ENCODE data around the gene NAT16. TPM values are rescaled to one million over a fixed set of nuclear protein-coding genes. Genes with fewer than 3 reads are reported as not detected.

The NAT16 gene
- total and polyA plus RNA-seq, 2 of the 8 experiments (the other 6 are each of a cell fraction or from before 2014, with no cell fraction given): 0.26 to 0.84 TPM

DNA sequence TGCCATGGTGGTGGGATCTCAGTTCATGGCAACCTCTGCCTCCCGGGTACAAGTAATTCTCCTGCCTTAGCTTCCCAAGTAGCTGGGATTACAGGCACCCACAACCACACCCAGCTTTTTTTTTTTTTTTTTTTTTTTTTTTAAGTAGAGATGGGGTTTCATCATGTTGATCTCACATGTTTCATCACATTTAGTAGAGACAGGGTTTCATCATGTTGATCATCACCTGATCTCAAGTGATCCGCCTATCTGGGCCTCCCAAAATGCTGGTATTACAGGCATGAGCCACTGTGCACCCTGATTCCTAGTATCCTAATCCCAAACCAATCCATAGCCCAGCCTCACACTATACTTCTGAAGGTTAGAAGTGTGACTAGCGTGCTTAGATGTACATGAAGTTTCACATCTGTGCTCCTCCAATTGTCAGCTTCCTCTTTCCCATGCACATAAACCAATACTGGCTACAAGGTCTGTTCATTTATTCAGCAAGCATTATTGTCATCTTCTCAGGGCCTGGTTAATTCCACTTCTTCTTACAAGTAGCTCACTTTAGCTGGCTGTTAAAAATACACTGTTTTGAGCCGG lies 6.8 kb upstream of the NAT16 start:
- WGBS, 2 experiments (ENCODE audit: extremely low coverage in 1 of 2, insufficient coverage in 1 of 2, insufficient read length in 1 of 2, insufficient replicate concordance in 2 of 2, low coverage in 1 of 2, low lambda C conversion rate in 2 of 2, missing lambda C conversion rate in 1 of 2): 88% methylated on average over 4 of the region's 4 CpGs; no CpG with 5 or more reads in 1 of the 2 experiments
- POLR2A ChIA-PET (ENCODE audit: partially characterized antibody): interaction anchor here (0.6 to 1.1 kb wide), 2 partner anchors 20 kb away, joined by 3 to 5 read pairs; no protein-coding TSS in a partner anchor
- H2AK5ac ChIP-seq (ENCODE audit: low read depth, low read length): no peak overlapping the region
- no peak for TF ChIP-seq GTF2F1 (IDR thresholded peaks at IDR 0.05; ENCODE audit: borderline replicate concordance, low read depth, low read length)
- TF ChIP-seq RXRA (IDR thresholded peaks at IDR 0.05; ENCODE audit: insufficient read depth, low read depth, low read length): no peak
- TF ChIP-seq RAD21 (IDR thresholded peaks at IDR 0.05 in 1 of 2, conservative IDR thresholded peaks at IDR 0.05 in 1 of 2; ENCODE audit: low read depth in 2 of 2, low read length in 2 of 2): no peak
- TF ChIP-seq NANOG (IDR thresholded peaks at IDR 0.05; ENCODE audit: insufficient read depth, low read depth, low read length, poor library complexity, severe bottlenecking): no peak
- no peak for TF ChIP-seq BCL11A (IDR thresholded peaks at IDR 0.05; ENCODE audit: low read depth in 2 of 2, low read length in 2 of 2)
- no peak for TF ChIP-seq EZH2 (IDR thresholded peaks at IDR 0.05; ENCODE audit: low read depth, low read length, severe bottlenecking)
- TF ChIP-seq SAP30 (IDR thresholded peaks at IDR 0.05; ENCODE audit: insufficient read depth, insufficient replicate concordance, low read length): no peak
- TF ChIP-seq FOSL1 (IDR thresholded peaks at IDR 0.05; ENCODE audit: insufficient read depth, low read depth, low read length): no peak
- TF ChIP-seq RBBP5 (IDR thresholded peaks at IDR 0.05; ENCODE audit: borderline replicate concordance, low read depth, low read length): no peak
- TF ChIP-seq SIN3A (conservative IDR thresholded peaks at IDR 0.05 in 1 of 2, IDR thresholded peaks at IDR 0.05 in 1 of 2; ENCODE audit: low read depth in 1 of 2, low read length in 2 of 2): no peak
- TF ChIP-seq E2F6 (IDR thresholded peaks at IDR 0.05): no peak

More for the DNA sequence above, 6.8 kb upstream of the NAT16 start:
- no peak overlapping the region for H3K18ac ChIP-seq (ENCODE audit: extremely low read depth, low read length)
- H3K14ac ChIP-seq (ENCODE audit: insufficient read length): no peak overlapping the region
- DNase-seq (ENCODE audit: low read depth in 1 of 2, low spot score in 2 of 2) (no peak), FAIRE-seq (no peak)
- H2AFZ ChIP-seq (ENCODE audit: low read length): no peak overlapping the region
- H3K23me2 ChIP-seq (ENCODE audit: low read depth, low read length): no peaks in the 10 kb centered on the region
- no peak overlapping the region for H3K56ac ChIP-seq (replicated peaks; ENCODE audit: insufficient read length, low read depth, low read length)
- no peak overlapping the region for H3K9ac ChIP-seq (replicated peaks in 1 of 4; ENCODE audit: extremely low read depth in 1 of 4, low read depth in 3 of 4, low read length in 3 of 4)
- peaks cover 0 to 2% (median under 1%) of the 10 kb centered on the region in 4 experiments; a peak in 3 of 7 replicates for H3K4me1 ChIP-seq (replicated peaks in 1 of 4; ENCODE audit: control insufficient read depth in 3 of 4, insufficient read depth in 4 of 4, low read length in 3 of 4)
- no peak overlapping the region for H3K4me2 ChIP-seq (ENCODE audit: insufficient read depth in 1 of 2, low read depth in 2 of 2, low read length in 2 of 2)
- H4K5ac ChIP-seq (ENCODE audit: insufficient read length, low read depth, low read length): no peak overlapping the region
- H3K23ac ChIP-seq (ENCODE audit: insufficient read length): no peak overlapping the region
- H3K36me3 ChIP-seq (ENCODE audit: control insufficient read depth in 2 of 4, insufficient read depth in 4 of 4, low read length in 3 of 4): no peaks in the 10 kb centered on the region
- H4K20me1 ChIP-seq (replicated peaks in 1 of 2; ENCODE audit: control insufficient read depth in 1 of 2, insufficient read depth in 2 of 2, low read length in 2 of 2): no peaks in the 10 kb centered on the region
- H3K4me3 ChIP-seq (ENCODE audit: extremely low read depth in 1 of 4, insufficient read depth in 2 of 4, low read depth in 3 of 4, low read length in 4 of 4): no peak overlapping the region
- H3K79me1 ChIP-seq (ENCODE audit: low read depth, low read length): no peaks in the 10 kb centered on the region
- no peak overlapping the region for H3K4ac ChIP-seq (replicated peaks; ENCODE audit: insufficient read length, low read depth, low read length)
- H2BK120ac ChIP-seq (replicated peaks; ENCODE audit: low read depth, low read length): no peak overlapping the region
- no peak overlapping the region for H2BK5ac ChIP-seq (ENCODE audit: low read depth, low read length)
- no peak overlapping the region for H2BK12ac ChIP-seq (ENCODE audit: low read depth, low read length)
- H3K27ac ChIP-seq (ENCODE audit: low read depth, low read length): no peak overlapping the region
- no peaks in the 10 kb centered on the region for H3K9me3 ChIP-seq (ENCODE audit: insufficient read depth in 2 of 2, low read depth in 1 of 2, low read length in 1 of 2)
- 0 out of 7 replicates have a peak, but pooled peaks cover 0 to 2% (median 0%) of the 10 kb centered on the region in 4 experiments for H3K27me3 ChIP-seq (replicated peaks in 1 of 4; ENCODE audit: control insufficient read depth in 3 of 4, extremely low read depth in 1 of 4, insufficient read depth in 3 of 4, low read length in 3 of 4)
- H4K8ac ChIP-seq (ENCODE audit: extremely low read depth, insufficient read depth, low read length): no peak overlapping the region
- no peak overlapping the region for H4K91ac ChIP-seq (replicated peaks; ENCODE audit: insufficient read length, low read length)
- CTCF ChIA-PET (ENCODE audit: partially characterized antibody): interaction anchor here (0.6 to 1.7 kb wide), 7 partner anchors 8 to 96 kb away, joined by 3 to 6 read pairs (median 4); no protein-coding TSS in a partner anchor
- no peak overlapping the region for H2BK15ac ChIP-seq (ENCODE audit: low read length)
- H2BK20ac ChIP-seq (ENCODE audit: low read length): no peak overlapping the region
- no peaks in the 10 kb centered on the region for H3K79me2 ChIP-seq (ENCODE audit: control insufficient read depth in 1 of 2, insufficient read depth in 2 of 2, low read length in 2 of 2)

Measured in H1 (cell line).